Suprapubic skin (tissue), 4 donors: Measurements from ENCODE around the gene SCFD2. TPM values are rescaled to one million over a fixed set of nuclear protein-coding genes. Genes with fewer than 3 reads are reported as not detected.
A peak's percentile ranks its signal among the peaks of the same experiment; 100 is the strongest.
"Not testable (repeated sequence)": the region's sequence is repeated elsewhere in the genome, so short reads cannot be mapped to it uniquely, and the experiment has no call there.

ENCODE experiments used
- DNase-seq, 2 donors: peaks; one replicate each; pipeline ENCODE4 v3.0.0-alpha.2; 2019; ENCODE audit warnings: low spot score in 2 of 2
- H3K27ac ChIP-seq: fragments of 200-600 bp; sonication (generic); one replicate; pipeline ENCODE4 v1.5.1; 2019
- H3K27me3 ChIP-seq: fragments of 200-600 bp; sonication (generic); one replicate; pipeline ENCODE4 v1.5.1; 2019
- H3K36me3 ChIP-seq: fragments of 200-600 bp; sonication (generic); one replicate; pipeline ENCODE4 v1.5.1; 2019
- H3K4me1 ChIP-seq: fragments of 200-600 bp; sonication (generic); one replicate; pipeline ENCODE4 v1.5.1; 2019
- H3K4me3 ChIP-seq: fragments of 200-600 bp; sonication (generic); one replicate; pipeline ENCODE4 v1.5.1; 2019; ENCODE audit warnings: mild to moderate bottlenecking
- H3K9me3 ChIP-seq: fragments of 200-600 bp; sonication (generic); one replicate; pipeline ENCODE4 v1.5.1; 2019
- EP300 ChIP-seq: sonication (generic); formaldehyde crosslinking; IDR thresholded peaks from one replicate; pipeline ENCODE4 v1.6.1; 2017; ENCODE audit warnings: antibody characterized with exemption
- POLR2A ChIP-seq, 2 donors: fragments of 450-650 bp; IDR thresholded peaks; one replicate each; pipeline ENCODE4 v1.6.1; 2017; ENCODE audit warnings: antibody characterized with exemption in 2 of 2, mild to moderate bottlenecking in 2 of 2, moderate library complexity in 2 of 2
- POLR2AphosphoS5 ChIP-seq, 3 donors: sonication (generic); formaldehyde crosslinking; IDR thresholded peaks; one replicate each; pipeline ENCODE4 v1.6.1; 2017; ENCODE audit warnings: antibody characterized with exemption in 3 of 3
- WGBS: methylation state at CpG from one replicate; pipeline ENCODE4 v1.1.5; 2018; 5-methylcytosine and 5-hydroxymethylcytosine counted together
- total RNA-seq, 4 donors: library from RNA; depleted of rRNA; stranded (reverse); fragments of >200 nt; gene quantifications; one replicate each; pipeline ENCODE4 v1.1.0, GENCODE V29; 2016
- TF ChIP-seq, protein P1 (sequence below), 2 donors: fragments of 200-600 bp in 1 of 2; fragments of 450-650 bp in 1 of 2; sonication (generic) in 1 of 2; IDR thresholded peaks; one replicate each; pipeline ENCODE4 v1.5.1; 2016 to 2019; ENCODE audit warnings: antibody characterized with exemption in 2 of 2, mild to moderate bottlenecking in 1 of 2, moderate library complexity in 1 of 2

The SCFD2 gene
- total RNA-seq: 10 to 100 TPM; 25.5 to 39.5 (median 31.9) TPM

- WGBS: 0% methylated on average over 19 of the region's 51 CpGs
- Histone ChIP-seq H3K27ac (peak within 1 kb of the TSS; percentile 47), H3K36me3 (no peaks in the 10 kb centered on the region), H3K27me3 (peaks cover 23% of the 10 kb centered on the region), H3K4me1 (peaks cover 50% of the 10 kb centered on the region), H3K9me3 (no peaks in the 10 kb centered on the region), H3K4me3 (peak within 1 kb of the TSS; percentile 96)
- TF ChIP-seq POLR2A (IDR thresholded peaks at IDR 0.05) (no peak), POLR2AphosphoS5 (IDR thresholded peaks at IDR 0.05) (peak; percentile 16 to 66 (median 57))
- peak; percentile 99 for DNase-seq
Observed at GRCh38 chr4:53365486-53366300, at the start of gene SCFD2. Gene SCFD2 (minus strand): TSS chr4:53366061.

GRCh38 chr4:53409479-53409878 is 43.6 kb upstream of the SCFD2 start:
- DNase-seq, H3K9me3 ChIP-seq: not testable (repeated sequence)
- 97% methylated on average over 7 of the region's 11 CpGs for WGBS

GRCh38 chr4:53380221-53380620 is 14.4 kb upstream of the SCFD2 start:
- Histone ChIP-seq H3K4me3 (no peak overlapping the region), H3K4me1 (peaks cover 33% of the 10 kb centered on the region), H3K27ac (no peak overlapping the region), H3K36me3 (peaks cover 25% of the 10 kb centered on the region), H3K27me3 (no peaks in the 10 kb centered on the region), H3K9me3 (no peaks in the 10 kb centered on the region)
- TF ChIP-seq EP300 (no peak), POLR2AphosphoS5 (IDR thresholded peaks at IDR 0.05) (no peak), POLR2A (IDR thresholded peaks at IDR 0.05) (no peak)
- TF ChIP-seq, protein P1, sequence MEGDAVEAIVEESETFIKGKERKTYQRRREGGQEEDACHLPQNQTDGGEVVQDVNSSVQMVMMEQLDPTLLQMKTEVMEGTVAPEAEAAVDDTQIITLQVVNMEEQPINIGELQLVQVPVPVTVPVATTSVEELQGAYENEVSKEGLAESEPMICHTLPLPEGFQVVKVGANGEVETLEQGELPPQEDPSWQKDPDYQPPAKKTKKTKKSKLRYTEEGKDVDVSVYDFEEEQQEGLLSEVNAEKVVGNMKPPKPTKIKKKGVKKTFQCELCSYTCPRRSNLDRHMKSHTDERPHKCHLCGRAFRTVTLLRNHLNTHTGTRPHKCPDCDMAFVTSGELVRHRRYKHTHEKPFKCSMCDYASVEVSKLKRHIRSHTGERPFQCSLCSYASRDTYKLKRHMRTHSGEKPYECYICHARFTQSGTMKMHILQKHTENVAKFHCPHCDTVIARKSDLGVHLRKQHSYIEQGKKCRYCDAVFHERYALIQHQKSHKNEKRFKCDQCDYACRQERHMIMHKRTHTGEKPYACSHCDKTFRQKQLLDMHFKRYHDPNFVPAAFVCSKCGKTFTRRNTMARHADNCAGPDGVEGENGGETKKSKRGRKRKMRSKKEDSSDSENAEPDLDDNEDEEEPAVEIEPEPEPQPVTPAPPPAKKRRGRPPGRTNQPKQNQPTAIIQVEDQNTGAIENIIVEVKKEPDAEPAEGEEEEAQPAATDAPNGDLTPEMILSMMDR (IDR thresholded peaks at IDR 0.05): no peak
- no peak for DNase-seq
- WGBS: 92% methylated on average over 4 of the region's 4 CpGs

More at GRCh38 chr4:53409479-53409878, 43.6 kb upstream of the SCFD2 start:
- not testable (repeated sequence) for H3K27me3 ChIP-seq, H3K4me1 ChIP-seq, H3K4me3 ChIP-seq, H3K27ac ChIP-seq
- H3K36me3 ChIP-seq: peaks cover 22% of the 10 kb centered on the region

DNA sequence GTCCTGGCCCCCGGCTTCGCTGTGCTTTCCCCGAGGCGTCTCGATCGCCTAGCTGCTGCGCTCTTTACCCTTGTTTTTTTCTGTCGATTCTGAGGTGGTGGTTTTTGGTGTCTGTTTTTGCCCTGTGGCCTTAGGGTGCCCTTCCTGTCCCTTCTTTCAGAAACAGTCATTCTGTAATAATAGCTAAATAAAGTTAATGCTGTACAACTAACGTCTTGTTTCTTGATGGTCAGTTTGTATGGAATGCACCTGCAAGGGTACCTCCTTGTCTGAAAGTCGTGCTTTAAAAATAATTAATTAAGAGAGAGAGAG is 12.3 kb upstream of the SCFD2 start:
- Histone ChIP-seq H3K36me3 (peaks cover 5% of the 10 kb centered on the region), H3K9me3 (no peaks in the 10 kb centered on the region), H3K27ac (peak overlapping the region; percentile 89), H3K27me3 (no peaks in the 10 kb centered on the region), H3K4me3 (peak overlapping the region; percentile 91), H3K4me1 (peaks cover 33% of the 10 kb centered on the region)
- DNase-seq: no peak
- no peak for TF ChIP-seq POLR2AphosphoS5 (IDR thresholded peaks at IDR 0.05)
- TF ChIP-seq, protein P1 (IDR thresholded peaks at IDR 0.05): no peak
- TF ChIP-seq POLR2A (IDR thresholded peaks at IDR 0.05): no peak
- no peak for TF ChIP-seq EP300
- WGBS: under 1% methylated on average over 10 of the region's 10 CpGs

- peak within 1 kb of the TSS; percentile 91 for H3K4me3 ChIP-seq
- TF ChIP-seq, protein P1 (IDR thresholded peaks at IDR 0.05): no peak
- TF ChIP-seq POLR2AphosphoS5 (IDR thresholded peaks at IDR 0.05): peak in 2 of 3 donors; percentile 69 to 71
- no peak for TF ChIP-seq EP300
- peak; percentile 70 to 81 for TF ChIP-seq POLR2A (IDR thresholded peaks at IDR 0.05)
- under 1% methylated on average over 76 of the region's 85 CpGs for WGBS
Observed at GRCh38 chr4:53377319-53378170, 11.7 kb upstream of the SCFD2 start, which contains the start of gene FIP1L1. Gene FIP1L1 (plus strand): TSS chr4:53377641. CDS start chr4:53377839, 198 bp downstream.

GRCh38 chr4:53376900-53377299 is 11.0 kb upstream of the SCFD2 start:
- Histone ChIP-seq H3K9me3 (no peaks in the 10 kb centered on the region), H3K4me1 (peaks cover 33% of the 10 kb centered on the region), H3K27ac (peak overlapping the region; percentile 89), H3K4me3 (peak overlapping the region; percentile 91), H3K36me3 (no peaks in the 10 kb centered on the region), H3K27me3 (peaks cover 1% of the 10 kb centered on the region)
- no peak for TF ChIP-seq EP300
- TF ChIP-seq POLR2A (IDR thresholded peaks at IDR 0.05): no peak
- TF ChIP-seq, protein P1 (IDR thresholded peaks at IDR 0.05): no peak
- TF ChIP-seq POLR2AphosphoS5 (IDR thresholded peaks at IDR 0.05): no peak
- no peak for DNase-seq
- 46% methylated on average over 5 of the region's 5 CpGs for WGBS

More at GRCh38 chr4:53377319-53378170, 11.7 kb upstream of the SCFD2 start, which contains the start of gene FIP1L1:
- Histone ChIP-seq H3K36me3 (peaks cover 4% of the 10 kb centered on the region), H3K9me3 (no peaks in the 10 kb centered on the region), H3K27ac (peak within 1 kb of the TSS; percentile 89), H3K27me3 (no peaks in the 10 kb centered on the region), H3K4me1 (peaks cover 33% of the 10 kb centered on the region)
- peak; percentile 95 for DNase-seq
